GM12878 (cell line): Measurements from ENCODE around the gene TP53I3. TPM values are rescaled to one million over a fixed set of nuclear protein-coding genes. Genes with fewer than 3 reads are reported as not detected.

Source experiments
- ATAC-seq: fragments of 200-7000 bp; cut with Tn5 transposase; 3 replicates; pipeline ENCODE4 v1.9.1; 2020; ENCODE audit warnings: mild to moderate bottlenecking, moderate library complexity
- BruUV-seq: library from RNA; stranded (reverse); fragments of 400-500 nt; replicated peaks from 2 replicates; lab custom pipeline; 2021; lab: Mats Ljungman, UMichigan
- CTCF ChIA-PET: fragments of 300-600 bp; sonication (Branson Sonifier 250); formaldehyde crosslinking; extraction: SDS; loops from one replicate; lab custom pipeline; 2021; ENCODE audit warnings: inconsistent platforms; lab: Yijun Ruan, JAX
- POLR2A ChIA-PET: fragments of 350-600 bp; formaldehyde crosslinking; extraction: SDS; loops from one replicate; lab custom pipeline; 2021; ENCODE audit warnings: inconsistent platforms; lab: Charles Lee
- RAD21 ChIA-PET: fragments of 300-600 bp; sonication (Branson Sonifier 250); formaldehyde crosslinking; loops from one replicate; lab custom pipeline; 2023; ENCODE audit warnings: antibody characterized with exemption; ENCODE audit not compliant: unreplicated experiment; lab: Charles Lee
- SMC1A ChIA-PET: fragments of 300-600 bp; sonication (Branson Sonifier 250); formaldehyde crosslinking; loops from one replicate; lab custom pipeline; 2023; ENCODE audit not compliant: unreplicated experiment, uncharacterized antibody; lab: Charles Lee
- DNase-seq: peaks from one replicate; pipeline ENCODE4 v3.0.0-alpha.2; 2011; ENCODE audit warnings: low read depth, low spot score
- FAIRE-seq: peaks from 3 replicates; lab custom pipeline; 2011; peaks lifted over from hg19 to GRCh38; lab: Jason Lieb, UNC
- H2AFZ ChIP-seq: 2 replicates; pipeline ENCODE4 v1.6.0; 2011; ENCODE audit warnings: low read depth, low read length, control low read depth; ENCODE audit not compliant: control insufficient read depth
- H3K27ac ChIP-seq: 2 replicates; pipeline ENCODE4 v1.5.1; 2011; ENCODE audit warnings: control low read depth; ENCODE audit not compliant: control insufficient read depth, insufficient read depth
- H3K27me3 ChIP-seq, 2 experiments: replicated peaks in 1 of 2; 2 replicates each; pipeline versions ENCODE4 v1.6.0 to v1.6.1; 2011; ENCODE audit warnings: low read length in 1 of 2; ENCODE audit not compliant: control insufficient read depth in 2 of 2, insufficient read depth in 2 of 2
- H3K36me3 ChIP-seq, 2 experiments: 2 replicates each; pipeline ENCODE4 v1.5.1; 2011; ENCODE audit warnings: low read length in 1 of 2; ENCODE audit not compliant: control insufficient read depth in 2 of 2, insufficient read depth in 2 of 2
- H3K4me1 ChIP-seq: 2 replicates; pipeline ENCODE4 v1.6.1; 2011; ENCODE audit warnings: mild to moderate bottlenecking, low read length, moderate library complexity, mixed read lengths; ENCODE audit not compliant: control insufficient read depth, insufficient read depth
- H3K4me2 ChIP-seq: 2 replicates; pipeline ENCODE4 v1.6.0; 2011; ENCODE audit warnings: control low read depth; ENCODE audit not compliant: control insufficient read depth, insufficient read depth
- H3K4me3 ChIP-seq: fragments of 200-600 bp; sonication (generic); 2 replicates; pipeline ENCODE4 v1.5.1; 2016
- H3K79me2 ChIP-seq: 2 replicates; pipeline ENCODE4 v1.6.0; 2011; ENCODE audit warnings: low read length; ENCODE audit not compliant: control insufficient read depth, insufficient read depth
- H3K9ac ChIP-seq: 2 replicates; pipeline ENCODE4 v1.8.0; 2011; ENCODE audit warnings: low read length, control low read depth, mixed read lengths; ENCODE audit not compliant: control insufficient read depth, insufficient read depth
- H3K9me3 ChIP-seq: replicated peaks from 3 replicates; pipeline ENCODE4 v1.5.1; 2011; ENCODE audit warnings: mild to moderate bottlenecking, low read length; ENCODE audit not compliant: control insufficient read depth, insufficient read depth
- H4K20me1 ChIP-seq: 2 replicates; pipeline ENCODE4 v1.6.0; 2011; ENCODE audit not compliant: control insufficient read depth, insufficient read depth
- CREB1 ChIP-seq: IDR thresholded peaks from 2 replicates; pipeline ENCODE4 v1.6.1; 2012; ENCODE audit warnings: low read depth, mild to moderate bottlenecking, inconsistent platforms
- DPF2 ChIP-seq: fragments of 450-650 bp; IDR thresholded peaks from 2 replicates; pipeline ENCODE4 v1.6.1; 2017; ENCODE audit warnings: mild to moderate bottlenecking
- EP300 ChIP-seq, 2 experiments: fragments of 150-350 bp in 1 of 2; IDR thresholded peaks; 2 replicates each; pipeline ENCODE4 v1.6.1; 2011 to 2012; ENCODE audit warnings: low read depth in 2 of 2, low read length in 2 of 2, borderline replicate concordance in 1 of 2, improper control_type of control experiment in 1 of 2, inconsistent platforms in 1 of 2; ENCODE audit not compliant: control insufficient read depth in 1 of 2
- FOXK2 ChIP-seq: fragments of 450-650 bp; IDR thresholded peaks from 2 replicates; pipeline ENCODE4 v1.6.1; 2017; ENCODE audit warnings: mild to moderate bottlenecking, moderate library complexity
- JUNB ChIP-seq: IDR thresholded peaks from 2 replicates; pipeline ENCODE4 v1.6.1; 2016; ENCODE audit warnings: antibody characterized with exemption, mild to moderate bottlenecking
- STAT1 ChIP-seq: fragments of 450-650 bp; conservative IDR thresholded peaks from 2 replicates; pipeline ENCODE4 v1.6.1; 2014; ENCODE audit warnings: antibody characterized with exemption, mild to moderate bottlenecking
- ZNF274 ChIP-seq: IDR thresholded peaks from one replicate; pipeline ENCODE4 v1.8.0; 2011; ENCODE audit not compliant: insufficient read length, insufficient read depth
- WGBS: methylation state at CpG from one replicate; pipeline ENCODE4 v1.1.6; 2016; ENCODE audit warnings: low lambda C conversion rate; ENCODE audit not compliant: insufficient replicate concordance, insufficient coverage; ENCODE audit errors: missing lambda C conversion rate; 5-methylcytosine and 5-hydroxymethylcytosine counted together
- in situ Hi-C: fragments of 300-500 bp; cut with MboI; formaldehyde crosslinking; loops from 9 replicates; pipeline ENCODE4 v1.14.3; 2018; ENCODE audit warnings: mixed read lengths
- intact Hi-C: fragments of 100-400 bp; cut with micrococcal nuclease; formaldehyde crosslinking; loops from one replicate; pipeline ENCODE4 v1.14.2; 2022; ENCODE audit not compliant: unreplicated experiment
- polyA plus RNA-seq, 11 experiments: library from polyadenylated mRNA; depleted of rRNA in 4 of 11; unstranded in 6 of 11; stranded (reverse) in 5 of 11; fragments of >200 nt; fragmentation: Nextera tagmentation in 4 of 11; fragmentation: Illumina TruSeq in 1 of 11; extraction: Ambion mirVana in 4 of 11; extraction: Trizol in 1 of 11; gene quantifications; 1 replicate in 1 of 11; 2 replicates in 10 of 11; pipeline versions ENCODE4 v1.2.1 to v1.2.3, GENCODE V29; 2011 to 2016; ENCODE audit warnings: inconsistent platforms in 2 of 11, missing spikeins in 2 of 11, low read depth in 1 of 11
- total RNA-seq, 4 experiments: library from RNA; depleted of rRNA in 3 of 4; stranded (reverse); fragments of >200 nt in 3 of 4; fragmentation: Illumina TruSeq in 1 of 4; extraction: Trizol in 1 of 4; gene quantifications; 2 replicates each; pipeline versions ENCODE4 v1.2.1 to v1.2.3, GENCODE V29; 2013 to 2021
- TF ChIP-seq, protein P1 (sequence below): fragments of 450-650 bp; IDR thresholded peaks from 2 replicates; pipeline ENCODE4 v1.6.1; 2017; ENCODE audit warnings: mild to moderate bottlenecking, moderate library complexity
- TF ChIP-seq, protein P2 (sequence below): IDR thresholded peaks from 2 replicates; pipeline ENCODE4 v1.6.1; 2012; ENCODE audit warnings: improper control_type of control experiment, low read depth, low read length; ENCODE audit not compliant: insufficient replicate concordance
- TF ChIP-seq, protein P3 (sequence below): fragments of 450-650 bp; IDR thresholded peaks from 2 replicates; pipeline ENCODE4 v1.6.1; 2014; ENCODE audit warnings: mild to moderate bottlenecking

Gene TP53I3
- total and polyA plus RNA-seq, 10 of the 15 experiments (the other 5 are each of a cell fraction or from before 2014, with no cell fraction given) = 1.4 to 57.4 (median 11.6) TPM

DNA sequence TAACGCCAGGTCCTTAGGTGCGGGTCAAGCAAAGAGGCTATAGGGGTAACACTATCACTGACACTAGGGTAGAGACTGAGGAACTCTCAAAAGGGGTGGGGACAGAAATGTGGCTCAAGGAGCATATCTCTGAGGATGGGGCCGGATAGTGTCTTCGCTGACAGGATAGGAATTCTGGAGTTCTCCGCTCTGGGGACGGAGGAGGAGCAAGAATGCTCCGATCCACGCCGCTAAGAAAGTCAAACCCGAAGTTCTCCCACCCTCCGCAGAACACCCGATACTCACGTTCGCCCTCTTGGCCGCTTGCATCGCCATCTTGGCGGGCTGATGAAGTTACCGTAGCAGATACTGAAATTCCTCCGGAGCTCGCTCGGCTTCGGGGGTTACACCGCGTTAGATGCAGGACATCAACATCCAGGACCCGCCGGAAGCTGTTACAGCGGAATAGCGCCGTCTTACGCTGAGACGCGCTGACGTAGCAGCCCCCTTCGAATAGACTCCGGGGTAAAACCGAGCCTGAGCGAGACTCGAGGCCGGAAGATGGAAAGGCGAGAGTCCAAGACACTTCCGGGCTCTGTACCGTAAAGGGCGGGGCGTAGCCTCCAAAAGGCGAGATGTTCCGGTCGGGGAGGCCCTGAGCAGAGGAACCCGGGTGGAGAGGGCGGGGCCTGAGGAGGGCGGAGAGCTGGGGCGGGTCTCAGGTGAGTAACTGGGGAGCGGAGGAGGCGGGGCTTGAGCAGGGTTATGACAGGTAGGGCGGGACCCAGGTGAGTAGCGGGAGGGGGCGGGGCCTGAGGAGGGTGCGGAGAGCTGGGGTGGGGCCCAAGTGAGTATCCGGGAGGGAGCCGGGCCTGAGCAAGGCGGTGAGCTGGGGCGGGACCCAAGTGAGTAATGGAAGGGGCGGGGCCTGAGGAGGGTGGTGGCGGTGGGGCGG is 8.5 kb downstream of the TP53I3 start, which contains the start of gene SF3B6:
TSS of gene SF3B6 (minus strand) at position 412 of the 934 bp plus-strand sequence. CDS start at position 315, 97 bp downstream.
- WGBS = under 1% methylated on average over 54 of the region's 64 CpGs
- RAD21 ChIA-PET = interaction anchor here (0.5 to 2.6 kb wide), 13 partner anchors 8 to 301 kb away, joined by 3 to 45 read pairs (median 4); partner anchors contain the start of genes ATAD2B, FAM228B, PFN4 and TP53I3
- H3K36me3 ChIP-seq = no peaks in the 10 kb centered on the region; a peak in 1 of 4 replicates
- peak; percentile 90 for FAIRE-seq
- CTCF ChIA-PET = interaction anchor here (1.4 to 3.8 kb wide), 5 partner anchors 8 to 252 kb away, joined by 5 to 34 read pairs (median 12); partner anchors contain the start of genes ATAD2B, TP53I3 and WDCP
- H3K9ac ChIP-seq = peak within 1 kb of the TSS; percentile 93
- peaks cover 9% of the 10 kb centered on the region for H3K4me1 ChIP-seq
- BruUV-seq = TSS peak; percentile 78
- H3K4me3 ChIP-seq = peak within 1 kb of the TSS; percentile 89
- no peaks in the 10 kb centered on the region; the same call in 2 of the 3 replicates for H3K9me3 ChIP-seq
- no peaks in the 10 kb centered on the region for H4K20me1 ChIP-seq
- peak; percentile 95 for ATAC-seq
- H2AFZ ChIP-seq = peak within 1 kb of the TSS; percentile 97
- intact Hi-C loops (loop anchor here (1.0 to 2.0 kb wide), 2 partner anchors 29 to 149 kb away; partner anchors contain the start of genes ATAD2B and WDCP), in situ Hi-C loops (no loop called here)
- POLR2A ChIA-PET = interaction anchor here (0.5 to 2.0 kb wide), 11 partner anchors 8 to 308 kb away, joined by 3 to 16 read pairs (median 4); partner anchors contain the start of genes ATAD2B, TP53I3 and WDCP
- SMC1A ChIA-PET = interaction anchor here (0.8 to 4.0 kb wide), 7 partner anchors 29 to 243 kb away, joined by 3 to 24 read pairs (median 3); partner anchors contain the start of genes ATAD2B and WDCP
- peak within 1 kb of the TSS; percentile 85 for H3K27ac ChIP-seq
- peaks cover 27% of the 10 kb centered on the region for H3K79me2 ChIP-seq
- peak within 1 kb of the TSS; percentile 89 for H3K4me2 ChIP-seq
- DNase-seq = peak; percentile 98
- H3K27me3 ChIP-seq = no peaks in the 10 kb centered on the region
- TF ChIP-seq FOXK2 = peak; percentile 93
- TF ChIP-seq, protein P1, sequence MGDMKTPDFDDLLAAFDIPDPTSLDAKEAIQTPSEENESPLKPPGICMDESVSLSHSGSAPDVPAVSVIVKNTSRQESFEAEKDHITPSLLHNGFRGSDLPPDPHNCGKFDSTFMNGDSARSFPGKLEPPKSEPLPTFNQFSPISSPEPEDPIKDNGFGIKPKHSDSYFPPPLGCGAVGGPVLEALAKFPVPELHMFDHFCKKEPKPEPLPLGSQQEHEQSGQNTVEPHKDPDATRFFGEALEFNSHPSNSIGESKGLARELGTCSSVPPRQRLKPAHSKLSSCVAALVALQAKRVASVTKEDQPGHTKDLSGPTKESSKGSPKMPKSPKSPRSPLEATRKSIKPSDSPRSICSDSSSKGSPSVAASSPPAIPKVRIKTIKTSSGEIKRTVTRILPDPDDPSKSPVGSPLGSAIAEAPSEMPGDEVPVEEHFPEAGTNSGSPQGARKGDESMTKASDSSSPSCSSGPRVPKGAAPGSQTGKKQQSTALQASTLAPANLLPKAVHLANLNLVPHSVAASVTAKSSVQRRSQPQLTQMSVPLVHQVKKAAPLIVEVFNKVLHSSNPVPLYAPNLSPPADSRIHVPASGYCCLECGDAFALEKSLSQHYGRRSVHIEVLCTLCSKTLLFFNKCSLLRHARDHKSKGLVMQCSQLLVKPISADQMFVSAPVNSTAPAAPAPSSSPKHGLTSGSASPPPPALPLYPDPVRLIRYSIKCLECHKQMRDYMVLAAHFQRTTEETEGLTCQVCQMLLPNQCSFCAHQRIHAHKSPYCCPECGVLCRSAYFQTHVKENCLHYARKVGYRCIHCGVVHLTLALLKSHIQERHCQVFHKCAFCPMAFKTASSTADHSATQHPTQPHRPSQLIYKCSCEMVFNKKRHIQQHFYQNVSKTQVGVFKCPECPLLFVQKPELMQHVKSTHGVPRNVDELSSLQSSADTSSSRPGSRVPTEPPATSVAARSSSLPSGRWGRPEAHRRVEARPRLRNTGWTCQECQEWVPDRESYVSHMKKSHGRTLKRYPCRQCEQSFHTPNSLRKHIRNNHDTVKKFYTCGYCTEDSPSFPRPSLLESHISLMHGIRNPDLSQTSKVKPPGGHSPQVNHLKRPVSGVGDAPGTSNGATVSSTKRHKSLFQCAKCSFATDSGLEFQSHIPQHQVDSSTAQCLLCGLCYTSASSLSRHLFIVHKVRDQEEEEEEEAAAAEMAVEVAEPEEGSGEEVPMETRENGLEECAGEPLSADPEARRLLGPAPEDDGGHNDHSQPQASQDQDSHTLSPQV = no peak; the same call in 1 of the 2 replicates
- TF ChIP-seq, protein P2, sequence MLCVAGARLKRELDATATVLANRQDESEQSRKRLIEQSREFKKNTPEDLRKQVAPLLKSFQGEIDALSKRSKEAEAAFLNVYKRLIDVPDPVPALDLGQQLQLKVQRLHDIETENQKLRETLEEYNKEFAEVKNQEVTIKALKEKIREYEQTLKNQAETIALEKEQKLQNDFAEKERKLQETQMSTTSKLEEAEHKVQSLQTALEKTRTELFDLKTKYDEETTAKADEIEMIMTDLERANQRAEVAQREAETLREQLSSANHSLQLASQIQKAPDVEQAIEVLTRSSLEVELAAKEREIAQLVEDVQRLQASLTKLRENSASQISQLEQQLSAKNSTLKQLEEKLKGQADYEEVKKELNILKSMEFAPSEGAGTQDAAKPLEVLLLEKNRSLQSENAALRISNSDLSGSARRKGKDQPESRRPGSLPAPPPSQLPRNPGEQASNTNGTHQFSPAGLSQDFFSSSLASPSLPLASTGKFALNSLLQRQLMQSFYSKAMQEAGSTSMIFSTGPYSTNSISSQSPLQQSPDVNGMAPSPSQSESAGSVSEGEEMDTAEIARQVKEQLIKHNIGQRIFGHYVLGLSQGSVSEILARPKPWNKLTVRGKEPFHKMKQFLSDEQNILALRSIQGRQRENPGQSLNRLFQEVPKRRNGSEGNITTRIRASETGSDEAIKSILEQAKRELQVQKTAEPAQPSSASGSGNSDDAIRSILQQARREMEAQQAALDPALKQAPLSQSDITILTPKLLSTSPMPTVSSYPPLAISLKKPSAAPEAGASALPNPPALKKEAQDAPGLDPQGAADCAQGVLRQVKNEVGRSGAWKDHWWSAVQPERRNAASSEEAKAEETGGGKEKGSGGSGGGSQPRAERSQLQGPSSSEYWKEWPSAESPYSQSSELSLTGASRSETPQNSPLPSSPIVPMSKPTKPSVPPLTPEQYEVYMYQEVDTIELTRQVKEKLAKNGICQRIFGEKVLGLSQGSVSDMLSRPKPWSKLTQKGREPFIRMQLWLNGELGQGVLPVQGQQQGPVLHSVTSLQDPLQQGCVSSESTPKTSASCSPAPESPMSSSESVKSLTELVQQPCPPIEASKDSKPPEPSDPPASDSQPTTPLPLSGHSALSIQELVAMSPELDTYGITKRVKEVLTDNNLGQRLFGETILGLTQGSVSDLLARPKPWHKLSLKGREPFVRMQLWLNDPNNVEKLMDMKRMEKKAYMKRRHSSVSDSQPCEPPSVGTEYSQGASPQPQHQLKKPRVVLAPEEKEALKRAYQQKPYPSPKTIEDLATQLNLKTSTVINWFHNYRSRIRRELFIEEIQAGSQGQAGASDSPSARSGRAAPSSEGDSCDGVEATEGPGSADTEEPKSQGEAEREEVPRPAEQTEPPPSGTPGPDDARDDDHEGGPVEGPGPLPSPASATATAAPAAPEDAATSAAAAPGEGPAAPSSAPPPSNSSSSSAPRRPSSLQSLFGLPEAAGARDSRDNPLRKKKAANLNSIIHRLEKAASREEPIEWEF = no peak
- TF ChIP-seq, protein P3, sequence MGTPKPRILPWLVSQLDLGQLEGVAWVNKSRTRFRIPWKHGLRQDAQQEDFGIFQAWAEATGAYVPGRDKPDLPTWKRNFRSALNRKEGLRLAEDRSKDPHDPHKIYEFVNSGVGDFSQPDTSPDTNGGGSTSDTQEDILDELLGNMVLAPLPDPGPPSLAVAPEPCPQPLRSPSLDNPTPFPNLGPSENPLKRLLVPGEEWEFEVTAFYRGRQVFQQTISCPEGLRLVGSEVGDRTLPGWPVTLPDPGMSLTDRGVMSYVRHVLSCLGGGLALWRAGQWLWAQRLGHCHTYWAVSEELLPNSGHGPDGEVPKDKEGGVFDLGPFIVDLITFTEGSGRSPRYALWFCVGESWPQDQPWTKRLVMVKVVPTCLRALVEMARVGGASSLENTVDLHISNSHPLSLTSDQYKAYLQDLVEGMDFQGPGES = peak; percentile 54
- peak; percentile 99 for TF ChIP-seq CREB1
- TF ChIP-seq JUNB = no peak
- no peak for TF ChIP-seq ZNF274
- TF ChIP-seq STAT1 = peak; percentile 97
- TF ChIP-seq DPF2 = peak; percentile 54; the same call in 1 of the 2 replicates
- TF ChIP-seq EP300 (IDR thresholded peaks at IDR 0.05; ENCODE audit: borderline replicate concordance in 1 of 2, control insufficient read depth in 1 of 2, low read depth in 2 of 2, low read length in 2 of 2) = peak in 1 of 2 experiments; percentile 27; a peak in 1 of 4 replicates
